AG09309 (cell line): ENCODE results near the gene PHF19.
A peak's percentile ranks its signal among the peaks of the same experiment; 100 is the strongest.

Experiments
- DNase-seq: peaks from one replicate; pipeline ENCODE4 v3.0.0-alpha.2; 2010; ENCODE audit warnings: low read depth
- H3K4me3 ChIP-seq: 2 replicates; pipeline ENCODE4 v1.5.1; 2011; ENCODE audit warnings: mild to moderate bottlenecking, low read depth, low read length, moderate library complexity; ENCODE audit not compliant: control insufficient read depth
- CTCF ChIP-seq: IDR thresholded peaks from 2 replicates; pipeline ENCODE4 v1.5.1; 2011; ENCODE audit warnings: mild to moderate bottlenecking, low read depth, low read length, inconsistent platforms; ENCODE audit not compliant: insufficient read depth, control insufficient read depth; ENCODE audit errors: missing control alignments

The PHF19 gene

GRCh38 chr9:120851449-120851848 lies 25.5 kb downstream of the PHF19 start:
- no peak for TF ChIP-seq CTCF
- H3K4me3 ChIP-seq = no peak overlapping the region

GRCh38 chr9:120850315-120850714 lies 26.7 kb downstream of the PHF19 start:
- no peak for DNase-seq
- TF ChIP-seq CTCF = no peak

More at GRCh38 chr9:120851449-120851848, 25.5 kb downstream of the PHF19 start:
- no peak for DNase-seq

GRCh38 chr9:120846906-120847305 lies 30.1 kb downstream of the PHF19 start:
- no peak for DNase-seq
- no peak for TF ChIP-seq CTCF
- H3K4me3 ChIP-seq = no peak overlapping the region

More at GRCh38 chr9:120850315-120850714, 26.7 kb downstream of the PHF19 start:
- no peak overlapping the region for H3K4me3 ChIP-seq

- no peak overlapping the region for H3K4me3 ChIP-seq
- TF ChIP-seq CTCF = no peak
- DNase-seq = no peak
Observed at GRCh38 chr9:120846251-120846889, 30.6 kb downstream of the PHF19 start.

- no peak for TF ChIP-seq CTCF
- H3K4me3 ChIP-seq = no peak overlapping the region
- DNase-seq = no peak
Observed at GRCh38 chr9:120845255-120845654, 31.7 kb downstream of the PHF19 start.

- H3K4me3 ChIP-seq = peak within 1 kb of the TSS; percentile 66
- TF ChIP-seq CTCF = no peak
- DNase-seq = peak; percentile 95
Observed at GRCh38 chr9:120842685-120843485, 34.1 kb downstream of the PHF19 start, which contains the start of gene PSMD5. PSMD5 (minus strand) TSS chr9:120842922; CDS start chr9:120842909, 13 bp downstream.
